HK-2 (cell line): ENCODE measurements around the gene ADAMTSL5.
A peak's percentile ranks its signal among the peaks of the same experiment; 100 is the strongest.
"Not testable (repeated sequence)": the region's sequence is repeated elsewhere in the genome, so short reads cannot be mapped to it uniquely, and the experiment has no call there.

Source experiments
- DNase-seq: peaks from one replicate; pipeline ENCODE4 v3.0.0-alpha.2; 2018; ENCODE audit not compliant: unreplicated experiment

ADAMTSL5 gene

GRCh38 chr19:1511318-1512317 is 1.2 kb downstream of the ADAMTSL5 start:
- DNase-seq: no peak

- DNase-seq: no peak
Measured at GRCh38 chr19:1510807-1511206, 2.0 kb downstream of the ADAMTSL5 start.

- DNase-seq: no peak
Measured at GRCh38 chr19:1510442-1510806, 2.4 kb downstream of the ADAMTSL5 start.

- DNase-seq: no peak
Measured at GRCh38 chr19:1509602-1510441, 3.0 kb downstream of the ADAMTSL5 start.

DNA sequence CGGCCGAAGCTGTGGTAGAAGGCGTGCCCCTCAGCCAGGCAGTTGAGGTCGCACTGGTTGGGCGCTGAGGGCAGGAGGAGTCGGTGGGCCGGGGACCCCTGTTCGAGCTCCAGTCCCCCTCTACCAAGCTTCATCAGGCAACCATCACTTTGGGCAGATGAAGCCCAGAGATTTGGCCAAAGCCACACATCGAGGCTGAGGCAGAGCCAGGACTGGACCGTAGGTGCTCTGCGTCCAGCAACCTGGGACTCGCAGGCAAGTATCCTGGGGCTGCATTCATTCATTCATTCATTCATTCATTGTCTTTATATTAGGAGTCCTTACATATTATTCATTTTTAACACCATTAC is 4.3 kb downstream of the ADAMTSL5 start:
- no peak for DNase-seq

DNA sequence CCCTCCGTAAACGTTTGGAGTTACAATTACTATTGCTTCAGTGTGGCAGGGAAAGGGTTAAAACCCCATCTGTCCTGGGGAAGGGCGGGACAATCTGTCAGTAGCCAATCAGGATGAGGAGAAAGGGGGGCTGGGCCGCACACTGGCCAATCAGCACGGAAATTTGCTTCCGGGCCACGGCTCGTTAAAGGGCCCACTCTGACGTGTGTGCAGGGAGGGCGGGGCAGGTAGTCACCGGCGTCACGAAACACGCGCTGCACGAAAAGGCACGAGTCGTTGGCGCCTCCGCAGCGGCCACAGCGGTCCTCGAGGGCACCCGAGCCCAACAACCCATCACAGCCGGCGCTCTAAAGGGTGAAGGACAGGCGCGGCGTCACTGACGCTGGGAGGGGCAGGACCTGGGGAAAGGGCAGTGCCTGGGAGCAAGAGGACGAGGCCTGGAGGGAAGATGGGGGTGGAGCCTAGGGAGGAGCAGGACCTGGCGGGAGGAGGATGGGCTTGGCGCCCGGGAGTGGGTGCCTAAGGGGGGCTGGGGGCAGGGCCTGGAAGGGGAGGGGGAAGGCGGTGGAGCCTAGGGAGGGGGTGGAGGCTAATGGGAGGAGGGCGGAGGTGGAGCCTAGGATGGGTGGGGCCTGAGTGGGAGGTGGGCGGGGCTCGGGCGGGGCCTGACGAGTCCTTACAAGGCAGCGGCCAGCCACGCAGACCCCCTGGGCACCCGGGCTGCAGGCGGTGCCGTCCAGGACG is 4.9 kb downstream of the ADAMTSL5 start:
- peak; percentile 95 for DNase-seq

DNA sequence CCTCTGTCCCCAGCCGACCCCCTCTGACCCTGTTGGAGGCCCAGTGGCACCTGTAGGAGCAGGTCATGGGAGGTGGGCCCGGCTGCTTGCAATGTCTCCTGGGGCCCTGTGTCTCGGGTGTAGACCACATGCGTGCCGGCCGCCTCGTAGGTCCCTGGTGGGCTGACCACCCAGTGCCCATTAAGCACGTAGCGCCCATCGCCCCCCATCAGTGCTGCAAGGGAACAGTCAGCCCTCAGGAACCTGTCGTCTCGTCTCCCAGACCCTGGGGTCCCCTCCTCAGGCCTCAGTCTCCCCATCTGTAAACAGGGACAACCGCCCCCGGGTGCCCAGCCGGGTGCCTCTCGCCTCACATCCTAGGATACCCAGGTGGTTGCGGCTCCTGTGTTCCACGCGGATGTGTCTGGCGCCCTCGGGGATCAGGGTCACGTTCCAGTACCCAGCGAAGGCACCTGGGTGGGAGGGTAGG is 5.6 kb downstream of the ADAMTSL5 start:
- DNase-seq: no peak

- no peak for DNase-seq
Measured at GRCh38 chr19:1505991-1506881, 6.6 kb downstream of the ADAMTSL5 start.

DNA sequence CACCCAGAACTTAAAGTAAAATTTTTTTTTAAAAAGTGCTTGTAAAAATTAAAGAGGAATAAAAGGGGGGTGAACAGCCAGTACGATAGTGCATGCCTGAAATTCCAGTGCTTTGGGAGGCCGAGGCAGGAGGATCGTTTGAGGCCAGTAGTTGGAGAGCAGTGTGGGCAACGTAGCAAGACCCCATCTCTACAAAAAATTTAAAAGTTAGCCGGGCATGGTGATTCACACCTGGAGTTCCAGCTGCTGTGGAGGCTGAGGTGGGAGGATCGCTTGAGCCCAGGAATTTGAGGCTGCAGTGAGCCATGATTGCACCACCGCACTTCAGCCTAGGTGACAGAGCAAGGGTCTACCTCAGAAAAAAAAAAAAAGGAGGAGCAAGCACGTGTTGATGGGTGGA is 7.8 kb downstream of the ADAMTSL5 start:
- DNase-seq: no peak

GRCh38 chr19:1503925-1504773 is 8.7 kb downstream of the ADAMTSL5 start:
- no peak for DNase-seq

DNA sequence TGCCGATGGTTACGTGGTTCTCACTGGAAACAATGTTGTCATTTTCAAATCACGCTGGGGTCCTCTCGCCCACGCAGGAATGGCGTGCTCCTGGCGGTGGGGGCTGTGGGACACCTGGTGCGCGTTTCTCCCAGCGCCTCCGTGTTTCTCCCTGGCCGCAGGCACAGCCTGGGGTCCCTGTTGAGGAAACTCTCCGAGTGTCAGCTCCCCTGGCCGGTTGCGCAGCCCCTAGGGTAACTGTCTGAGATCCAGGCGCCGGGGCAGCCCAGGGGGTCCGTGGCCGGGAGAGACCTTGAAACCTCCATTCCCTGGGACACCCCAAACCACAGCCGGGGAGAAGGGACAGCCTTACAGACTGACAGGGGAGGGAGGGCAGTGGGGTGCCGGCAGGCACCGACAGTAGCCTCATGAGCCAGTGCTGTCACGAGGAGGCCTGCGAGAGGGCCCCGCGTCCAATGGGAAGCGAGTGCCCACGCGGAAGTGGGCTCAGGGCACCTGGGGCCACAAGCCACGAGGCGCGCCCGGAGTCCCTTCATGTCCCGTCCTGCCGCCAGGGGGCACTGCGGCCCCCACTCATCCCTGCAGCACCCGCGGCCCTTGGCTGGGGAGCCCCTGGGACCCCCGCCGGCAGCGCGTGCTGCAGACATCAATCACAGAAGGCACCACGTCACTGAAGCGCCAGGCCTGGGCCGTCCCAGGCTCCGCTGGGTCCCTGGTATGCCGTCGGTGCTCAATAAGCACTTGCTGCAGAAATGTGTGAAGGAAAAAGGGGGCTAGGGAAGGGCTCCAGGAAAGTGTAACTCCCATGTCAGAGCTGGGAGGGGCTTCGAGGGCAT is 9.5 kb downstream of the ADAMTSL5 start:
- peak; percentile 57 for DNase-seq

DNA sequence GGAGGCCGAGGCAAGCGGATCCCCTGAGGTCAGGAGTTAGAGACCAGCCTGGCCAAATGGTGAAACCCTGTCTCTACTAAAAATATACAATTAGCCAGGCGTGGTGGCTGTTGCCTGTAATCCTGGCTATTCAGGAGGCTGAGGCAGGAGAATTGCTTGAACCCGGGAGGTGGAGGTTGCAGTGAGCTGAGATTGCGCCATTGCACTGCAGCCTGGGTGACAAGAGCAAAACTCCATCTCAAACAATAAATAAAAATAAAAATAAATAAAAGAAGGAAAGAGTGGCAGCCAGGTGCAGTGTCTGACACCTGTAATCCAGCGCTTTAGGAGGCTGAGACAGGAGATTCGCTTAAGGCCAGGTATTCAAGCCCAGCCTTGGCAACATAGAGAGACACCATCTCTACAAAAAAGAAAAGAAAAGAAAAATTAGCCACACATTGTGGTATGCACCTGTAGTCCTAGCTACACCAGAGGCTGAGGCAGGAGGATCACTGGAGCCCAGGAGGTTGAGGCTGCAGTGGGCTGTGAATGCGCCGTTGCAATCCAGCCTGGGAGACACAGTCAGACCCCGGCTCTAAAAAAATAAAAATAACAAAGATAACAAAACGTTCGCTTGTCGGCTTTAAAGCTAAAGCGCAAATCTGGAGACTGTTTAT is 10.3 kb downstream of the ADAMTSL5 start:
- no peak for DNase-seq

DNA sequence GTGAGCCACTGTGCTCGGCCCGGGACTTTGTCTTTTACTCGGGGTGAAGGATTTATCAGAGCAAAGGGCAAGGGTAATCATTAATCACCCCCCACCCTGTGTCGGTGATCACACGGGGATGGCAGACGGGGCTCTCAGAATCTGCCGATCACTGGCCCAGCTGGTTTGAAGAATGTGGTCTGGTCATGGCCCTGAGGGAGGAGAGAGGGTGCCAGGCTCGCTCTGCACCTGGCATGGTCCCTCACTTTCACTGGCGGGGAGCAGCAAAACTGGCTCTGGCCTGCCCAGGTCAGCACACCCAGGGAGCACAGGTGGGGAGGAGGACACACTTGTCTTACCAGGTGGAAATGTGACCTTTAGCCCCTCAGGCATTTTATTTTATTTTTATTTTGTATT is 11.6 kb downstream of the ADAMTSL5 start:
- peak; percentile 49 for DNase-seq

- not testable (repeated sequence) for DNase-seq
Measured at GRCh38 chr19:1499231-1499630, 13.6 kb downstream of the ADAMTSL5 start.

DNA sequence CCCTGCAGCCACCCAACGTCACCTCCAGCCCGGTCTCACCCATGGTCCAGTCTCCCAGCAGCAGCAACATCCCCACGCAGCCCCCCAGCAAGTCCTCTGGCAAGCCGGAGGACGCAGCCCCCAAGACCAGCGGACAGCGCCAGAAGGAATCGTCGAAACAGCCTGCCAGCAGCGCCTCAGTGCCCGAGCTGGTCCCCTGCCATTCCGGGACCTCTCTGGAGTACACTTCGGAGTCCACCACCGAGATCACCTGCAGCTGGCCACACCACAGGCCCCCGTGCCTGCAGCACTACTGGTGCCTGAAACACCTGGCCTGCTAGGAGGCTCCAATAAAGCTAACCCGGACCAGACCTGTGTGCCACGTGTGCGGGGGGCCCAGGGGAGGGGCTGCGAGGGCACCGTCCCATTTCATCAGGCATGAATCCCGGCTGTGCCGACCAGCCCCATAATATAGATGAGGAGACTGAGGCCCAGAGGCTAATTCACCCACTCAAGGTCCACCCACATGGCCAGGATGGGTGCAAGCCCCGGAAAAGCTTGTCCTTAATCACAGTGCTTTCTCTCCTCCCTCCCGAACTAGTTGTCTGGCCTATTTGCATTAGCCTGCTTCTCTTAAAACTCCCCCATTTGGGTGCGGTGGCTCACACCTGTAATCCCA is 15.1 kb downstream of the ADAMTSL5 start:
- DNase-seq: no peak

DNA sequence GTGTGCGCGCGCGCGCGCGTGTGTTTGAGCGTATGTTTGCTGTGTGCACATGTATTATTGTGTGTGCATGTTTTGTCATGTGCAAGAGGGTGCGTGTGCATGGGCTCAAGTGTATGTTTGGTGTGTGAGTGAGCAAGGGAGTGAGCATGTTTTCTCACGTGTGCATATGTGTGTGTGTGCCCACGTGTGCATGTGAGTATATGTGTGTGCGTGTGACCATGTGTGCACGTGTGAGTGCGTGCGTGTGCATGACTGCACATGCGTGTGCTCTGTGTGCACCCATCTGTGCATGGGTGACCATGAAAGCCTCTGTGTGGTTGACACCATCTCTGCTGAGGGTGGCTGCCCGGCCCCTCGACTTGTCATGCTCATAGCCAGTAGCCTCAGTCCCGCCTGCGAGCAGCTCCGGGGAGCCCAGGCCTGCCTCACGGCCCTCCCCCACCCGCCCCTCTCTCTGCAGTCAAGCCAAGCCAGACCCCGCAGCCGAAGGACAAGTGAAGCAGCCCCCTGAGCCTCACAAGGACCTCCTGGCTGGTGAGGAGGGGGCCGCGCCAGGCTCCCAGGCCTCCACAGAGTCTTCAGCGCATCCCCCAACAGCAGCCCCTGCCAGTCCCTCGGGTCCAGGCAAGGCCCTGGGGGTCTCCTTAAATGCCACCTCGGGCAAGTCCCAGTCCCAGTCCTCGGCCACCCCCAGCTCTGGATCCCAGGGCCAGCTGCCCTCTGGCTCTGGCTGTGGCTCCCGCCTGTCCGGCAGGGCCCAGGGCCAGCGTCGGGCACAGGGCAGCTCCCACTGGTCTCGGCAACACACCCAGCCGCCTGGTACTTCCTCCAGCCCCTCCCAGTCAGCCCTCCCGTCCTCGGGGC is 15.9 kb downstream of the ADAMTSL5 start:
- DNase-seq: no peak
